Muscle layer of colon (tissue), 2 donors: ENCODE results near the gene TTC17.
A peak's percentile ranks its signal among the peaks of the same experiment; 100 is the strongest.

Experiments used
- H3K27ac ChIP-seq: one replicate; pipeline ENCODE4 v1.7.0; 2013; ENCODE audit warnings: low read depth, mild to moderate bottlenecking, low read length, moderate library complexity
- H3K27me3 ChIP-seq, 2 donors: one replicate each; pipeline ENCODE4 v1.7.0; 2013; ENCODE audit warnings: low read length in 2 of 2, mild to moderate bottlenecking in 2 of 2; ENCODE audit not compliant: insufficient read depth in 2 of 2, control insufficient read depth in 1 of 2
- H3K36me3 ChIP-seq: one replicate; pipeline ENCODE4 v1.7.0; 2013; ENCODE audit warnings: mild to moderate bottlenecking, low read length; ENCODE audit not compliant: insufficient read depth
- H3K4me1 ChIP-seq: one replicate; pipeline ENCODE4 v1.7.0; 2013; ENCODE audit warnings: mild to moderate bottlenecking, low read length; ENCODE audit not compliant: insufficient read depth
- H3K4me3 ChIP-seq, 2 donors: one replicate each; pipeline ENCODE4 v1.7.0; 2013; ENCODE audit warnings: low read length in 2 of 2, low read depth in 1 of 2, mild to moderate bottlenecking in 1 of 2, moderate library complexity in 1 of 2
- H3K9ac ChIP-seq: one replicate; pipeline ENCODE4 v1.7.0; 2013; ENCODE audit warnings: low read length
- H3K9me3 ChIP-seq: one replicate; pipeline ENCODE4 v1.7.0; 2013; ENCODE audit warnings: mild to moderate bottlenecking, low read length
- donor health status: abdominal sarcoma.
- donor health status: Adenocarcinoma of cecum.

TTC17 gene

DNA sequence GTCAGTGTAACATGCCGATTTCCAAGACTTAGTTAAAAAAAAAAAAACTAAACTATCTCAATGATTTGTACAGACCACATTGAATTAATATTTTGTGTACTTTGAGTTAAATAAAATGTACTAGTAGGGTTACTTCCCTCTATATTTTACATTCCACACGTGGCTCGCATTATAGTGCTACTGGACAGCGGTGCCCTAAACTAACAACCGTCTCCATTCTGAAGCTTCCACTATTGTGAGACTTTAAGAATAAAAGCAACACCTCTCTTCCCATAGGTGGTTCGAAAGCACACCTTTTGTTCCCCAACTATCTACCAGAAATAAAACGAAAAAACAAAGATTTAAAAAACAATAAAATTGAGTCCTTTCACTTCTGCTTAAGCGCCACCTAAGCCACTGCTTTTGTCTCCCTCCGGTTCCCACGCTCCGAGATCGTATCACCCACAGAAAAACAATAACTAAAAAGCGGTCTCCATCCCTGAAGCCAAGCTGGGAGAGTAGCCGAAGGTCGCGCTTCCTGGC, 380 bp upstream of the TTC17 start:
- peaks cover 20% of the 10 kb centered on the region for H3K4me1 ChIP-seq

DNA sequence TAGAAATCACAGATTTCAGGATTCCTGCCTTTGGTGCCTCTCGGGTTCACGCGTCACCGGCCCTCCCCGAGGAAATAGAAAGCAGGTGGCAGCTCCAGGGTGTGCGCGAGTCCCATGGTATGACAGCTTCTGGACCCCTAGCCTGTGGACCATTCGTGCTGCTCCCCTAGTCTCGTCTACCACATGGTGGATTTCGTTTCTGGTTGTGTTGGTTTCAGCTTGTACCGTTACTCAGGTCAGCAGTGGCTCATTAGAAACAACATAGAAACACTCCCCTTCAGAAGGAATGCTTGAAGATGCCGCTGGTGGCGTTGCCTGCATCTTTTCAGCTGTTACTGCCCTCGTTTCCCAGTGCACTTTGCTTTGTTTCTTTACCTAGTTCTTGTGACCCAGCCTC, 700 bp downstream of the TTC17 start:
- peak overlapping the region; percentile 84 to 97 for H3K4me3 ChIP-seq
- H3K27ac ChIP-seq, result peak overlapping the region; percentile 77
- no peaks in the 10 kb centered on the region for H3K9me3 ChIP-seq
- no peaks in the 10 kb centered on the region for H3K36me3 ChIP-seq
- no peaks in the 10 kb centered on the region for H3K27me3 ChIP-seq
- H3K4me1 ChIP-seq, result peaks cover 20% of the 10 kb centered on the region
- peak overlapping the region; percentile 81 for H3K9ac ChIP-seq

More for the DNA sequence above, 380 bp upstream of the TTC17 start:
- Histone ChIP-seq H3K36me3 (no peaks in the 10 kb centered on the region), H3K27ac (peak overlapping the region; percentile 77), H3K4me3 (peak overlapping the region; percentile 84 to 97), H3K9ac (peak overlapping the region; percentile 81), H3K27me3 (no peaks in the 10 kb centered on the region), H3K9me3 (no peaks in the 10 kb centered on the region)

DNA sequence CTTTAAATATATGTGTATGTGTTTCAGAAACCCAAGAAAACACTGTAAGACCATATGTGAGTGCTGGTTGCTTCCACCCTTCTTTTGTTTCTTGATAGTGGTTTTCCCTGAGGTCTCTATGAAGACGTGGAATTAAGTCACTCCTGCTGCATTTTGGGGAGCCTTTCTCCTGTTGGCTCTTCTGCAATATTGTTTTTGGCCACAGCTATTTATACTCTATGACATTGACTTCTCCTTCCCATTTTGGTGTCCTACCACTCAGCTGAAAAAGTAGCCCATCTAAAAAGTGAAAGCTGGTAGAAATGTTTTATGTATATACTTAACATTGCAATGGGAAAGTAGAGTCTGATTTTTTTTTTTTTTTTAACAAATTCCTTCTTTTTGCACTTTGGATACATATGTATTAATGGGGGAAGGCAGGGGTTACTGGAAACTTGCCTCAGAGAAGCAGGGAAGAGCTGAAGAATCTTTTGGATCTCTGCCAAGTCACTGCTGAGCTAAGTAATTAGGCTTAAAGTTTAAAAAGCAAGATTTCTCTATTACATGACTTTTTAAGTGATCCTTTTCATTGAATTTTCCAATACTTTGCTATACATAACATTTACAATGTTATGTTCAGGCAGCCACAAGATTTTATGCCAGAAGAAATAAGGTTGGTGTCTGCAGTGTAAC, 1.8 kb downstream of the TTC17 start:
- peak overlapping the region in 1 of 2 donors; percentile 97 for H3K4me3 ChIP-seq
- peaks cover 20% of the 10 kb centered on the region for H3K4me1 ChIP-seq
- no peak overlapping the region for H3K9ac ChIP-seq

GRCh38 chr11:43366677-43367076, 8.0 kb downstream of the TTC17 start:
- Histone ChIP-seq H3K36me3 (peaks cover 4% of the 10 kb centered on the region), H3K9ac (no peak overlapping the region), H3K4me3 (no peak overlapping the region), H3K9me3 (no peaks in the 10 kb centered on the region), H3K27ac (no peak overlapping the region), H3K4me1 (peaks cover 18% of the 10 kb centered on the region), H3K27me3 (no peaks in the 10 kb centered on the region)

More for the DNA sequence above, 1.8 kb downstream of the TTC17 start:
- no peaks in the 10 kb centered on the region for H3K36me3 ChIP-seq
- H3K27ac ChIP-seq, result no peak overlapping the region
- no peaks in the 10 kb centered on the region for H3K9me3 ChIP-seq
- no peaks in the 10 kb centered on the region for H3K27me3 ChIP-seq

DNA sequence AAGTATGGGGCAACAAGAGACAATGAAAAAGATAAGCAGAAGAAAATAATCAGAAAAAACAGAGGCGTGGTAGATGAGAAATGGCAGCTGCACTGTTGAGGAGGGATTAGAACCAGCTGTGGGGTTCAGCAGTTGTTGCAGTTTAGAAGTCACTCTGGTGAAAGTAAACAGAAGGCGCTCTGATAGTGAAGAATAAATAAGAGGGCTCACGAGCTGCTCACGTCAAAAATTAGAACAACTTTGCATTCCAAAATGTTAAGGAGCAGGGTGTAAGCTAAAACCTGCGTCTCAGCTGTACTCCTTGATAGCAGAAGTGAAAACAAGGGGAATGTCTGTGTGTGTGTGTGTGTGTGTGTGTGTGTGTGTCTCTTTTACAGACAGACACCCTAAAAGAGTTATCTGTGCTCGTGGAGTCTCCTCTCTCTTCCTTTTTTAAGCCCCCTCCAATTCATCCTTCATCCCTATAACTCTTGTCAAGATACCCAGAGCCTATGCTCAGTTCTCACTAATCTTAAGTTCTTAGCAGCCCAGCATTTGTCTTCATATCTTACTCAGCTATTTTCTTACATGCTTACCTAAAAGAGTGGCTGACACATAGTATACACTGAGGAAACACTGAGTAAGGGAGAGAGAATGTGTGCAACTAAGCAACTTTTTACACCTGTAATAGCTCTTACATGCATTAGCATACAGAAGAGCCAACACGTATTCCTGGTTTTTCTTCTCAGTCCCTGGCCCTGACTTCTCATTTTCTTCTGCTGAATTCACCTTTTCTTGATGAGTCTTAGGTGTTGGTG, 8.9 kb downstream of the TTC17 start:
- Histone ChIP-seq H3K27me3 (no peaks in the 10 kb centered on the region), H3K9ac (no peak overlapping the region), H3K9me3 (no peaks in the 10 kb centered on the region), H3K4me1 (peaks cover 18% of the 10 kb centered on the region), H3K4me3 (no peak overlapping the region), H3K27ac (no peak overlapping the region), H3K36me3 (peaks cover 7% of the 10 kb centered on the region)

GRCh38 chr11:43376065-43376464, 17.3 kb downstream of the TTC17 start:
- H3K9me3 ChIP-seq, result no peaks in the 10 kb centered on the region
- H3K27ac ChIP-seq, result no peak overlapping the region
- peaks cover 7% of the 10 kb centered on the region for H3K36me3 ChIP-seq
- H3K27me3 ChIP-seq, result no peaks in the 10 kb centered on the region
- H3K9ac ChIP-seq, result no peak overlapping the region
- H3K4me1 ChIP-seq, result peaks cover 5% of the 10 kb centered on the region
- H3K4me3 ChIP-seq, result no peak overlapping the region

DNA sequence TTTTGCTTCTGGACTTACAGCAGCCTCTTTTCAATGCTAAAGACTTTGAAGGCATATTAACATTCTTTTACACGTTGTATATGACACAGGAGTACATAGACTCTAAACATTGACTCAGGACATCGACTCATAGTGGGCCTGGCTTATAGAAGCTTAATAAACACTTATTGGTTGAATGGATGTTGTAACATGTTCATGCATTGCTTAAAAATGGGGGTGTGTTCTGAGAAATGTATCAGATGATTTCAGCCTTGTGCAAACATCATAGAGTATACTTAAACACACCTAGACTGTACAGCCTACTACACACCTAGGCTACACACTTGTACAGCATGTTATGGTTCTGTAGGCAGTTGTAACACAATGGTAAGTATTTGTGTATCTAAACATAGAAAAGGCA, 17.9 kb downstream of the TTC17 start:
- H3K36me3 ChIP-seq, result peaks cover 6% of the 10 kb centered on the region
- H3K9me3 ChIP-seq, result no peaks in the 10 kb centered on the region
- H3K27me3 ChIP-seq, result no peaks in the 10 kb centered on the region
- H3K9ac ChIP-seq, result no peak overlapping the region
- no peak overlapping the region for H3K4me3 ChIP-seq
- H3K27ac ChIP-seq, result no peak overlapping the region
- H3K4me1 ChIP-seq, result peaks cover 5% of the 10 kb centered on the region

GRCh38 chr11:43377389-43377788, 18.7 kb downstream of the TTC17 start:
- H3K4me3 ChIP-seq, result no peak overlapping the region
- H3K27ac ChIP-seq, result no peak overlapping the region
- peaks cover 5% of the 10 kb centered on the region for H3K4me1 ChIP-seq
- H3K27me3 ChIP-seq, result no peaks in the 10 kb centered on the region
- no peaks in the 10 kb centered on the region for H3K9me3 ChIP-seq
- H3K9ac ChIP-seq, result no peak overlapping the region
- H3K36me3 ChIP-seq, result peaks cover 6% of the 10 kb centered on the region

DNA sequence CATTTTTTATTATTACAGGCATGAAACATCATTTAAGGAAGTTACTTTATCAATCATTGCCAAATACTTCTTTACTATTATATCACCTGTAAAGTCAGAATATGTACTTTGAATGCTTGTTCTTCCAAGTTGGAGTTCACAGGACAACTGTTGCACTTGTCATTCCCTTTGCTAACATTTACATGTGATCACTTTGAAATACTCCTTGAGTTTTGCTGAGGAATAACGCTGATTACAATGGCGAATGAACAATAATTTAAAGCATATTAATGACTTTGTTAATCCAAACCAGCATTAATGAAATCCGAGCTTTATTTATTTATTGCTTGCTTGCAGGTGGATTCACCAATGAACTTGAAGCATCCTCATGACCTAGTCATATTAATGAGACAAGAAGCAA, 20.2 kb downstream of the TTC17 start:
- Histone ChIP-seq H3K9me3 (no peaks in the 10 kb centered on the region), H3K9ac (no peak overlapping the region), H3K27me3 (no peaks in the 10 kb centered on the region), H3K4me1 (peaks cover 5% of the 10 kb centered on the region), H3K27ac (no peak overlapping the region), H3K36me3 (peaks cover 6% of the 10 kb centered on the region), H3K4me3 (no peak overlapping the region)

GRCh38 chr11:43381802-43382201, 23.1 kb downstream of the TTC17 start:
- peaks cover 6% of the 10 kb centered on the region for H3K36me3 ChIP-seq
- H3K27ac ChIP-seq, result no peak overlapping the region
- H3K9me3 ChIP-seq, result no peaks in the 10 kb centered on the region
- H3K9ac ChIP-seq, result no peak overlapping the region
- no peak overlapping the region for H3K4me3 ChIP-seq
- no peaks in the 10 kb centered on the region for H3K27me3 ChIP-seq
- H3K4me1 ChIP-seq, result peaks cover 5% of the 10 kb centered on the region

- Histone ChIP-seq H3K9me3 (no peaks in the 10 kb centered on the region), H3K36me3 (peaks cover 6% of the 10 kb centered on the region), H3K27me3 (no peaks in the 10 kb centered on the region), H3K27ac (no peak overlapping the region), H3K4me1 (peaks cover 5% of the 10 kb centered on the region), H3K4me3 (no peak overlapping the region), H3K9ac (no peak overlapping the region)
Measured at GRCh38 chr11:43382614-43383013, 23.9 kb downstream of the TTC17 start.
